GM19452 (cell line): Measurements from ENCODE around the gene TMEFF2.

Source experiments
- ATAC-seq: cut with Tn5 transposase; IDR thresholded peaks from one replicate; pipeline ENCODE4 v1.9.1; 2021; ENCODE audit not compliant: unreplicated experiment

The TMEFF2 gene

DNA sequence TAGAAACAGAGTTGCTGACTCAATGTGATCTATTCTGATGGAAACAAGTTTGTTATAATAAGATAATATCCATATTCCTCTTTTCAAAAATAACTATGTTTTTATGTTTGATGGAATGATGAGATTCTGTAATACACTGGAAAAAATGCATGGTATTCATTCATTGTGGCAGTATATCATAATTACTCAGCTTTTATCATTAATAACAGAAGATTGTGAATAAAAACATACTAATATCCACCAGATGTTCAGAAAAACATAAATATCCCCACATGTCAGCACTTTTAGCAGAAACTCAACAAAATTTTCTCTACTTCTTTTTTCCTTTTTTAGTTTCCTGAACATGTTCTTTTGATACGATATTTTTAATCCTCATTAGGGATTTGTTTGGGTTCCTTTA is 217.0 kb downstream of the TMEFF2 start:
- no peak for ATAC-seq

DNA sequence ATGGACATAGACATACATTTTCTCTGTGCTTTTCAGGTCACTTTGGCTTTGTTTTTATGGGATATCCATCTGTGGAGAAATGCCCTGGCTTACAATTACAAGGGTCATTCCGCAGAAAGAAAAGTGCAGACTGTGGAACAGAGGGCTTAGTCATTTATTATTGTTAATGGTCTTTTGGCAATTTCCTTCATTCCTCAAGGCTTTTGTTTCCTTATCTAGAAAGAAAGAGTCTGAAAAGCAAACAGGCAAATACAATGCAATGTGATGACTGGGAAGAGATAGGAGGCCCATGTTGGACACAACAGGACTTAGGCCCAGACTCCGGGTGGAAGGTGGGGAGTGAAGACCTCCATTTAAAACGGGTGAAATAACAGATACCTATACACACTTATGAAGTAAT is 218.3 kb downstream of the TMEFF2 start:
- ATAC-seq: no peak

DNA sequence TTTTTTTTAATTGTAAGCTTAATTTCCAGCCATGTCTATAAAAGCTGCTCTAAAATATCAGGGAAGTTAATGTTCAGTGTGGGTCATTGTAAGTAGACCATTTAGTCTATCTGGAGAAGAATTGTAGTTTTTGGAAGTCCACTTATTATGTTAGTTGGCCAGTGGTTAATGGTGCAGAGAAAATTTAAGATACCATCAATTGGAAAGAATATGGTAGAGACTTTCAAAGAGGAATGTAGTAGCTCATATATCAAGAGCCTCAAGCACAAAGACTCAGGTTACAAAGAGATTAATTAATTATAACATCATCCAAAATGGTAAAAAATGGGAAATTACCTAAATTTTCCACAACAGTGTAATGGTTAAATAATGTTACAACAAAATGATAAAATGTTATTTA is 220.1 kb downstream of the TMEFF2 start:
- ATAC-seq: no peak

DNA sequence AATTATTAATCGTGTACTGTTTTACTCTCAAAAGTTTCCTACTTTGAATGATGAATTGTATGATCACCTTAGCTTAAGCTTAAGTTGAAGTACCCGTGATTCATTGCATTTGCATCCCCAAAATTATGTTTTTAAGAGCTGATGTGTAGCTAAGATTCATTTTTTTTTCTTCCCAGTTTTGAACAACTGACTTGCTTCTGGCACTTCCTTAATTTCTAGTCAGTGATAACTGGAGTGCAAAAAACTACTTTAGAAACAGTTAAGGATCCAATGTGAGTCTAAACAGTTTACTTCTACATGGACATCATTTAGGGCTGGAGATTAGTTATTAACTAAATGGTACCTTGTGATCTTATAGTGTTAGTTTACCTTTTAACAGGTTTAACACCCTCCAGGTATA is 223.9 kb downstream of the TMEFF2 start:
- no peak for ATAC-seq

DNA sequence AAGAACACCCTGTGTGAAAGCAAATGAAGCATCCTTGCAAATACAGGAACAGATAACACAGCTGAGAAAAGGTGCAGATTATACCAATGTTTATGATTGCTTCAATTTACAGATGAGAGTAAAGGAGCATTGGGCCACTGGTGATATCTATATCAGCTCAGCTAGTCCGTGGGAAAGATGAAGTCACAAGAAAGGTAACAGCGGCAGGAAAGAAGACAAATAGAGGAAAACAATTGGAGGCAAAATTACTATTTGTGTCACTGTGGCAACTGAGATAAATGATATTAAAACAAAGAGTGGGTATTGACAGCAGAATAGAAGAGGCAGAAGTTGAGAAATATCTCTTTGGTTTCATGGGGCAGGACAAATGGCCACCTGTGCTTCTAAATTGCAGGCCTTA is 226.6 kb downstream of the TMEFF2 start:
- ATAC-seq: no peak

DNA sequence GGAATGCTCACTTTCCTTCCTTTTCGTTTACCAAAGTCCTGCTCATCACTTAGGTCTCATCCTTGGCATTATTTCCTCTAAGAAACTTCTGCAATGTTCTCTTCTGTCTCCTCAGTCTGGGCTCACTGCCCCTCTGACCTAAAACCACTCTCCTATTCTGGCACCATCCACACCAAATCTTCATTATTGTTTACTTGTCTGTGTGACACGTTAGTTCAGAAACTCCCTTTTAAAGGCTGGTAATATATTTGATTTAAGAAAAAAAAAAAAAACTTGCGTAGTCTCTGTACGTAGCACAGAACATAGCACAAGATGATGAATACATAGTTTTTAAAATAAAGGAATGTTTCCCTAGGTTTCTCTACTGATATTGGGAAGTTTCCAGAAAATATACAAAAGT is 229.0 kb downstream of the TMEFF2 start:
- no peak for ATAC-seq

DNA sequence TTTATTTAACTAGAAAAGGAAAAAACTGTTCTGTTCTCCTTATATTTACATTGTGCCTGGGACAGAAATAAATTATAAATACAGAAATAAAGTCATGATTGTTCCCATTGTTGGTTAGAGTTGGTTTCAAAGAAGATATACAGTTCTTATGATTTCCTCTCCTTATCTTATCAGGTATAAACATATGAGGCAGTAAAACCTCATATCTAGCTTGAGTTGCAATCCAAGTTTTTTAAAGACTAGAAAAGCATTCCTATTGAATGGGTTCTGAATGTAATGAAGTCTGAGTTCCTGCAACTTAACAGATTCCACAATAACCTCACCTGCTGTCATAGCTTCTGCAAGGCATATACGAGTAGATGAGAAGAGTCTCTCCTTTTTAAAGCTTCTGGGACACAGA is 233.2 kb downstream of the TMEFF2 start:
- no peak for ATAC-seq

DNA sequence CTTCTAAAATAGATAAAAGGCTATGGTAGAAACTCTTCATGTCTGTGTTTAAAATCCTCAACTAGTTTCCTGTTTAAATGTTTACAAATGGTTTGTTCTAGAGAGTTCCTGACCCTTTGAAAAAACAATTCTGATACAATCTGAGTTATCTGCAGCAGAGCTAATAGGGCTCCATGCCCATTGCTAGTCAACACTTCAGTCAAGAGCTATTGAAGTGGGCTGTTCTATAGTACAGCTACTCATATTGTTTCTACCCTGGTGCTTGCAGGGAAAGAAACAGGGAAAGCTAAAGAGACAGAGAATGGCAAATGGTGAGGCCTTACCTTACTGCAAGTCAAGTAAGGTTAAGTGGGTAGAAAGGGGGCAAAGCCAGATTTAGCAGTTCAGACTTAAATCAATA is 235.5 kb downstream of the TMEFF2 start:
- ATAC-seq: no peak

DNA sequence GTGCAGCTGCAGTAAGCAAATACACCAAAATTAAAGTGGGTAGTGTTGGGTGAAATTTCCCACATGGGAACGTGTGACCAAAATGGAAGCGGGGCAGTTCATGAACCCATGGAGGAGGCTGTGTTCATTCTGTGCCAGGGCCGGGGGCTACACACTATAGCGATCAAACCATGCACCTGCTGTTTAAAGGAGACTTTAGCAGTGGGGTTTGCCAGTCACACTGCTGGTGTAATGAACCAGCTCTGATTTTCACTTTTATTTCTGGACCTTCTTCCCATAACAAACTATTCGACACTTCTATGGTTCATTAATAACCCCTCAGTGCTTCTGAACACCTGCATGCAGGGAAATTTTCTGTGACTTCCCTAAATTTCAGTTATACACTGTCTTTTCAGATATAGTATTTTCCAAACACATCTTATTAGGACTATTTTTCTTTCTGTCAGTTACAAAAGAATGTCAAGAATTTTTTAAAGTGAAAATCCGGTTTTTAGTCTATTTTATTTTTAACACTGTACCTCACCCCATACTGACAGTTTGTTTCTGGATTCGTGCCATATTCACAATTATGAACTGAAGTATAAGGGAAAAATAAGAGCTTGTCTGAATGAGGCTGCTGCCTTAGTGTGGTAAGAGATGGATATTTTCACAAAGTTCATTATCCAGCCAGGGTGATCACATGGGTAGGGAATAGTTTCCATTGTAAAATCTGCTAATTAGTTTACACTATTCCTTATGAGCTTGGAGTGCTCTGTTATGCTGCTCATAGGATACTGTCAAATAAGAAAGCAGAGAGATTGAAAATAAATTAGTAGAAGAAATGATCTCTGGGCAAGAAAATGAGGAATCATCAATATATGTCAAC is 236.5 kb downstream of the TMEFF2 start:
- no peak for ATAC-seq

DNA sequence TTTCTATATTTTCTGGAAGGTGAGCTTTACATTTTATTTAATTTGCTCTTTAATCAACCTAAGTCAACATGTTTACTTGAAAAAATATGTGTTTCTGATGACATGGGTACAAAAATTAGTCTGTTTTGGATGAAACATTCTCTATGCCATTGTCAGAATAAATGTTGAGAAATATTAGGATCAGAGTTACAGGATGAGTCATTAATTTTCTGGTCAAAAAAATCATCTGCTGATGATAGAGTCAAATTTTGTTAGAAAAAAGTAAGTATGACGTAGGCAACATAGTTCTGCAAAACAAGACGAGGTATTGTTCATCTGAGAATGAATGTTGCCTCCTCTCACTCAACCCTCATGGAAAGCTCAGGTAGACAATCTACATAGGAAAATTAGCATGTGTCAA is 240.3 kb downstream of the TMEFF2 start:
- no peak for ATAC-seq

DNA sequence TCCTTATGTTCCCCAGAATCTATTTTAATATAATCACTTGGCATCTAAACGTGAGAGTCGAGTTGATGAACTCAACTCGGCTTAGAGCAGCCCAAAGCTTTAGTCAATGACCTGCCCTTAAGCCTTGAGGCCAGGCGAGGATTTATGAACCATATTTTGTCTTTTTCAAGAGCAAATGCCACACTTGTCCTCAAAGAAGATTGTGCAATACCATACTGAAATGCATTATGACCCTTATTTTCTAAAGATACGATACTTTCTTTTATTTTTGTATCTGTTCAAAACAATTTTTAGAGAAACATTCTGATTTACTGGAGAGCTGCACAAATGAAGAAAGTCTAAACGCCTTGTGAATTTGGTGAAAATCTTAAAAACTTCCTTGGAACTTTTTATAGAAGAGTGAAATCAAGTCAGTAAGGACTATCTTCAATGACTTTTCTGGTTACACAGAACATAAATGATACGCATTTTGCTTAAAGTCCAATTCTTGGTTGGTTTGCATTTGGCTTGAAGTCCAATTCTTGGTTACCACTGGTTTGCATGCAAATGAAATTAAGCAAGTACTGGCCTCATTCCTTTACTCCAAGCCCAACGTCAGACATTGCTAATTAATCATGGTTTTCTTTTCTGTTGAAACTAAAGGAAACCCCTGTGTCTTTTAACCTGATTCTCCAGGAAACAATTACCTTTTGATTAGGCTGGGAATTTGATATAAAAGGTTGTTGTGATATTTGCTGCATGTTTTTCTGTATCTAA is 242.0 kb downstream of the TMEFF2 start:
- ATAC-seq: no peak

DNA sequence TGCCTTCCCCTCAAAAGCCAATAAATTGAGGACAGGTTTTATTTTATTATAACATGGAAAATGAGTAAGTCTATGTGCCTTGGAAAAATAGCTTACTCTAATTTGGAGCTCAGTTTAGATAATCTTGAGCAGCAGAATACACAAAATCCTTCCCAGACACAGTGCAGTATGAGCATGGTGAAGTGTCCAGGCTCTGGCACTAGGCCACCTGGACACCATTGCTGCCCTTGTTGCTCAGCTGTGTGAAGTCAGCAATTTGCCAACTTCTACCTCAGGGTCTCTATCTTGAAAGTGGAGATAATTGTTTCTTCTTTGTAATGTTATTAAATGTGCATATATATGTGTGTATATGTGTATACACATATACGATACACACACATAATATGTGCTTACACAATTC is 242.9 kb downstream of the TMEFF2 start:
- no peak for ATAC-seq

DNA sequence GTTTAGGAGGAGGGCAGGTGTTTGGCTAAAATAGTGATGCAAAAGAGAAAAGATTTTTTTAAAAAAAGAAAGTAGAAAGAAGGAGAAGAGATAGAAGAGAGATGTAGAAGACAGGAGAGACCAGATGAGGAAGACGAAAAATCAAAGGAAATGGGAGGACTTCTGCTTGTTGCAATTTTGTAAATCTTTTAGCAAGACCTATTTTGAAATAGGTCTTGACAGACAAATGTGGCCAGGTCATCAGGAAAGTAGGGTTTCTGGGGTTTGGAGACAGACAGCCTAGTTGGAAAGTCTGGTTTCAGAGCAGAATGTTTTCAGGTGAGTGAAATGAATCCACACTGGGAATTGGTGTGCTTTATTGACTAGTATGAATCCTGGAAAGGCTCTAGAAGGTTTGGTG is 243.4 kb downstream of the TMEFF2 start:
- no peak for ATAC-seq

DNA sequence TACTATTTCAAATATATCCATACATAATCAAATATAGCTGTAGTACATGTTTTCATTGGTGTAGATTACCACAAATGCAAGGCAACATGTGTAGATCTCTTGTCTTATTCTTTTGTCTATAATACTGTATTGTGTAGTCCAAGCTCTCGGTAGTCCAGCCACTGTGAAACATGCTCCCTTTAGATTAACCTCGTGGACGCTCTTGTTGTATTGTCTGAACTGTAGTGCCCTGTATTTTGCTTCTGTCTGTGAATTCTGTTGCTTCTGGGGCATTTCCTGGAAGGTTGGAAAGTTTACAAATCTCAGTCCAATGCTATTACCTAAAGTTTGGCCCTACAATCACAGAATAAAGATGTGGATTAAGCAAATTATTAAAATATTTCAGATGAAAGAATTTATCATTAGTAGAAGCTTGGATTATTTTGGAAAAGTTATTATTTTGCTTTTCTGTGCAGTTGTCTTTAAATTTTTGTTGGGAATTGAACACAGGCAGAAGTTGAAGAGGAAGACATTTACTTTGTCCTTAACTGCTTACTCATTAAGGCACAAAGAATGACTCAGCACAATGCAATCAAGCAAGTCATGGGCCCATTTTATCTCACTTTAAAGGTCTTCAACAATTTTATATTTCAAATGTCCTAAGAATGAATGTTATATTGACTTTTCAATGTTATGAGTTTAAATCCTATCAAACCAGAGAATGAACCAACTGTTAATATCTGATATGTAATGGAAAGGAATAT is 244.4 kb downstream of the TMEFF2 start:
- ATAC-seq: no peak

DNA sequence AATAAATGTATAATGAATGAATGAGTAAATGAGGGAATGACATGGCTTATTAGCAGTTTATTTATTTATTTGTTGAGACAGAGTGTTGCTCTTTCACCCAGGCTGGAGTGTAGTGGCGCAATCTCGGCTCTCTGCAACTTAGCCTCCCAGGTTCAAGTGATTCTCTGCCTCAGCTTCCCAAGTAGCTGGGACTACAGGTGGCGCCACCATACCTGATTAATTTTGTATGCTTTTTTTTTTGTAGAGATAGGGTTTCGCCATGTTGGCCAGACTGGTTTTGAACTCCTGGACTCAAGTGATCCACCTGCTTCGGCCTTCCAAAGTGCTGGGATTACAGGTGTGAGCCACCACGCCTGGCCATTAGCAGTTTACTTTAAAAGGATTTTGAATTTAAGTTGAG is 247.5 kb downstream of the TMEFF2 start:
- ATAC-seq: no peak

DNA sequence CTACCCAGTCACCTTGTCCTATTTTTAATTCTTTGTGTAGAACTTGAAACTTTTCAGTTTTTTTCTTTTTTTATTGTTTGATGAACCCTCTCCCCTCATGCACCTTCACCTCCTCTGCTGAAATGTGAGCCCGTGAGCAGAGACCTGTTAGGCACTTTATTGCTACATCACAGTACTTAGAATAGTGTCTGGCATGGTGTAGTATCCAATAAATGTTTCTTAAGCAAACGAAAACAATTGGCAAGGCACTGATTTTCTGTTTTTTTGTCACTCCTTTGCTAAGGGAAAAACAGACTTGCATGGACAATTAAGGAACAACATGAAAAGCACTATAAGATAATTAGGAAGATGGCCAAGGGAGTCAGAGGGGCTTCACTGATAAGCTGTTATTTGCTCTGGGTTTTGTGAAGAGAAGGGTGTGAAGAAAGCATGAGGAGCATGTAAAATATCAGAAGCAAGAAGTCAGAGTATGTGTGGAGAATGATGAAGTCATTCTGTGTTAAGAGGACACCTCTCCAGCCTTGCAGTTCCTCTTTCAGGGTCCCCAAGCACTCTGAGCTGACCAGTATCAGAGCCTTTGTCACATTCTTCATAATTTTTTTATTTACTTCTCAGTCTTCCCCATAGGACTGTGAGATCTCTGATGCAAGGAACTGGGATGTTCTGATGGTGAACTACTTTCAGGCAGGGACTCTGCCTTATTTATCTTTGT is 248.1 kb downstream of the TMEFF2 start:
- ATAC-seq: no peak

DNA sequence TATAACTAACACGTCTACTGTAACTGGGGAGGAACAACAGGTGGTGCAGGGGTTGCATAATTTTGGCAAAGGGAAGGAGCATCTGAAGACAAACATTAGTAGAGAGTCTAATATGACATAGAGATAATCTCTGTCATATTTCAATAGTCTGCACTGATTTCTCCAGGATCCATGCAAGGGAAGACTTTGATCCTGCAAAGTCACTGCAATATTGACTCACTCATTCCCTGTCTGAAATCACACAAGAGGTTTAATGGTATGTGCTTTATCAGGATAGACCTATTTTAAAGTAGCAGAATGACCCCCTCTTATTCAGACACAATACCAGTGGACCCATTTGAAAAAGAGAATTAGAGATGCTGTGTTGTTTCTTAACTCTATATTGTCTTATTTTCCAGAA is 249.1 kb downstream of the TMEFF2 start:
- ATAC-seq: no peak

DNA sequence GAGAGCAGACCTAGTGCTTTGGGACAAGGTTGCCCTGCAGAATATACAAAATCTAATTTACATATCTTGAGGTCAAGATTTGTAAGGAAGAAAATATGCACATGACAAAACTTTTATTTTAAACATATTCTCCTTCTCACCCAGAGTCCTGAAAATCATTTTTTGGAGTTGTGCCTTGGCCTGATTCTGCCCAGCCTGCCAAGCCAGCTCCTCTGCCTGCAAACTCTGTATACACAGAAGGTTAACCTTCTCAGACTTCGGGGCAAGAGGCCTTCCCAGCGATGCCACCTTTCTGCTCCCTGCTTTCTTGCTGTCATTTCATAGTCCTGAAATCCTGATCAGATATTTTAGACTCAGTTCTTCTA is 252.0 kb downstream of the TMEFF2 start:
- no peak for ATAC-seq

DNA sequence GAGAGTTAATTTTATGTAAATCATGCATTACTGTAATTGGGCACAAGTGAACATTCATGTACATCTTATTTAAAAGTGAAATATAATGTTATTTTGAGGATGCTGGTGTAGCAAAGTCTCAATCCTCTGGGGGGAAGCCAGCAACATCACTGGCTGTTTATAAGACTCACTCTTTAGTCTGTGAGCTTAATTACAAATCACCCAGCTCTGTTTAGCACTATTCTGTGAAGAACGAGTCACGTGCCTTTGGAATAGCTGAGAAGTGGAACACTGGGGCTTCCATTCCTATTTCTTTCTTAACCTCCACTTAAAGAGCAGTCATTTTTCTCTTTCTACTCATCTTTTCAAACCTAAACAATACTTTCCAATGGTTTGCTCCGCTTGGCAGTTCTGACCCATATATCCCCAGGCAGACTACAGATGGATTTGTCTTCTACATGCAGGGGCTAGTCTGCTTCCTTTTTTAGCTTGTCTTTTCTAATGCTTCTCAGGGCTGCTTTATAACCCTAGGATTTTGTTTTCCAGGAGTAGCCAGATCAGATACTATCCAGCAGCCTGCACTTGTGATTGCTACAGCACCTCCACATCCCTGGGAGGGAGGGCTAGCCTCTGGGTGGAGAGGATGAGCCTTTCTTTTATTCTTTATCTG is 252.5 kb downstream of the TMEFF2 start:
- ATAC-seq: no peak

DNA sequence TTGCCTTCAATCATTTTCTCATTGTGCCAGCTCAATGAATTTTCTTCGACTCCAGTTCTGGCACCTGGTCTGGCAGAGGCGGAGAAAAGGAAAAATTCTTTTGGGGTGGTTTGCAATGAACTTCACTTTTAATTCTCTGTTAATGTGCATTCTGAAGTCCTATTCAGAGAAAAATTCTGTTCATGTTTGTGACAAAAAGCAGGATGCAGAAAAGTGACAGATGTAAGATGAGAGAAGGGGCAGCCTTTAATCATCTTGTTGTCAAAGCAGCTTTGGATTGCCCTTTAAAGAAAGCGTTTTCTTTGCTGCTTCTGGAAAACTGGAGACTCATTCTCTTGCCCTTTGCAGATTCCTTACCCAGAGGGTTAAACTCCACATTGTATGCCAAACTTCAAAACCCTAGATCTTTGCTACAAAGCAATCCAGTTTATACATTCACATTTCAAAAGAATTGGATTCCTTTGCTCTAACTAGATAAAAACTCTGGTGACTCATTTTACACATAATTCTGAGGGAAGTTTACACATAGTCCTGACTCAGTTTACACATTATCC is 253.3 kb downstream of the TMEFF2 start:
- no peak for ATAC-seq
